Activated CD8-positive, alpha-beta T cell treated with anti-CD3 and anti-CD28 coated beads for 36 hours (primary cell): Measurements from ENCODE around the gene CELF4. TPM values are rescaled to one million over a fixed set of nuclear protein-coding genes. Genes with fewer than 3 reads are reported as not detected.

Experiments
- ATAC-seq: fragments of 200-7000 bp; cut with Tn5 transposase; one replicate; pipeline ENCODE4 v1.10.0; 2021; ENCODE audit warnings: mild to moderate bottlenecking, moderate library complexity
- CTCF ChIA-PET: fragments of 350-600 bp; sonication (Branson Sonifier 250); formaldehyde crosslinking; loops from one replicate; lab custom pipeline; 2021; ENCODE audit warnings: antibody characterized with exemption; lab: Charles Lee
- POLR2A ChIA-PET: fragments of 350-600 bp; sonication (Branson Sonifier 250); formaldehyde crosslinking; loops from one replicate; lab custom pipeline; 2021; ENCODE audit warnings: antibody characterized with exemption; lab: Charles Lee
- DNase-seq: peaks from one replicate; pipeline ENCODE4 v3.0.0-alpha.2; 2020
- H3K27ac Mint-ChIP-seq: one replicate; pipeline ENCODE4 v1.8.0; 2021; ENCODE audit warnings: mild to moderate bottlenecking, mixed read lengths
- H3K27me3 Mint-ChIP-seq: one replicate; pipeline ENCODE4 v1.8.0; 2021; ENCODE audit warnings: mixed read lengths
- H3K36me3 Mint-ChIP-seq: one replicate; pipeline ENCODE4 v1.8.0; 2021; ENCODE audit warnings: low read depth, mixed read lengths
- H3K4me1 Mint-ChIP-seq: one replicate; pipeline ENCODE4 v1.8.0; 2021; ENCODE audit warnings: low read depth, mixed read lengths
- H3K4me3 Mint-ChIP-seq: one replicate; pipeline ENCODE4 v1.8.0; 2021; ENCODE audit warnings: mild to moderate bottlenecking, moderate library complexity, mixed read lengths
- H3K9me3 Mint-ChIP-seq: one replicate; pipeline ENCODE4 v1.8.0; 2021; ENCODE audit warnings: mixed read lengths
- CTCF ChIP-seq: fragments of 200-600 bp; IDR thresholded peaks from one replicate; pipeline ENCODE4 v1.8.0; 2022; ENCODE audit warnings: antibody characterized with exemption, mild to moderate bottlenecking
- intact Hi-C: fragments of 100-400 bp; cut with micrococcal nuclease; formaldehyde crosslinking; loops from one replicate; pipeline ENCODE4 v1.10.0; 2022
- total RNA-seq, 2 experiments: library from RNA; stranded (reverse); gene quantifications; one replicate each; pipeline ENCODE4 v1.2.3, GENCODE V29; 2021

CELF4 gene
- total RNA-seq, 2 experiments from 2014 or later = not detected

- Mint-ChIP-seq H3K27ac (no peak overlapping the region), H3K27me3 (no peaks in the 10 kb centered on the region), H3K4me1 (no peaks in the 10 kb centered on the region), H3K9me3 (no peaks in the 10 kb centered on the region), H3K36me3 (no peaks in the 10 kb centered on the region), H3K4me3 (no peak overlapping the region)
- ChIA-PET POLR2A (no interaction called here), CTCF (no interaction called here)
- DNase-seq (no peak), ATAC-seq (no peak)
- TF ChIP-seq CTCF = no peak
- intact Hi-C loops = no loop called here
Observed at GRCh38 chr18:37456395-37456794, 109.2 kb downstream of the CELF4 start.

GRCh38 chr18:37453752-37454151 lies 111.8 kb downstream of the CELF4 start:
- H3K4me3 Mint-ChIP-seq = no peak overlapping the region
- H3K4me1 Mint-ChIP-seq = no peaks in the 10 kb centered on the region
- ChIA-PET POLR2A (no interaction called here), CTCF (interaction anchor here (1.2 kb wide), 1 partner anchor 19 kb away, joined by 3 read pairs; no protein-coding TSS in a partner anchor)
- DNase-seq (no peak), ATAC-seq (no peak)
- intact Hi-C loops = no loop called here
- H3K27me3 Mint-ChIP-seq = no peaks in the 10 kb centered on the region
- H3K27ac Mint-ChIP-seq = no peak overlapping the region
- no peaks in the 10 kb centered on the region for H3K9me3 Mint-ChIP-seq
- no peaks in the 10 kb centered on the region for H3K36me3 Mint-ChIP-seq
- no peak for TF ChIP-seq CTCF

DNA sequence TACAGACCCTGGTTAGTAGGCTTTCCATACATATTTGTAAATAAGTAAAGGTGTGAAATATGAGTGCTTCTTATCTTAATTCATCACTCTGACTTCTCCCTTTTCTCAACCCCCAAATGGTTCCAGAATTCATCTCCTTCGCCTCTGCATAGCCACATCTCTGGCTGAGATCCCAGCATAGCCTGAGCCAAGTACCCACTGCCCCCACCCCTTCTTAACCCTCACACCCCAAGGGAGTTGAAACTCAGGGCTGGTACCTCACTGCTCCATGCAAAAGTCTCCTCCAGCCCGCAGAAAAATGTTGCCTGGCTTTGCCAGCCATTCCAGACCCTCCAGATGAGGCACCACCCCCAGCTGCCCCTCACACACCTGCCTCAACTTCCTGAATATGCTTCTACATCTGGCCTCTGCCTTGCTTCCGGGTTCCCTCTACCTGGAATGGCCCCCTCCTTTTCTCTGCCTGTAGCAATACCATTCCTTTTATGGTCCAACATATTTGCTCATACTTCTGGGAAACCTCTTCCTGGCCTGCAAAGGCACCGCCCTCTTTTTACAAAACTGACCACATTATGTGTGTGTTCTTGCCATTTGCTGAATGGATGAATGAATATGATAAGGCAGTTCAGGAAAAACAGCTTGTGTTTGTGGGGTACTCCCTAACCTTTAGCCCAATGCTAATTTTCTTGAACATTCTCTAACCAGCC lies 112.8 kb downstream of the CELF4 start:
- intact Hi-C loops = no loop called here
- no peaks in the 10 kb centered on the region for H3K9me3 Mint-ChIP-seq
- H3K27ac Mint-ChIP-seq = no peak overlapping the region
- H3K4me1 Mint-ChIP-seq = no peaks in the 10 kb centered on the region
- no peak for DNase-seq
- no peak for ATAC-seq
- no peaks in the 10 kb centered on the region for H3K27me3 Mint-ChIP-seq
- ChIA-PET POLR2A (no interaction called here), CTCF (no interaction called here)
- no peak overlapping the region for H3K4me3 Mint-ChIP-seq
- TF ChIP-seq CTCF = no peak
- no peaks in the 10 kb centered on the region for H3K36me3 Mint-ChIP-seq

DNA sequence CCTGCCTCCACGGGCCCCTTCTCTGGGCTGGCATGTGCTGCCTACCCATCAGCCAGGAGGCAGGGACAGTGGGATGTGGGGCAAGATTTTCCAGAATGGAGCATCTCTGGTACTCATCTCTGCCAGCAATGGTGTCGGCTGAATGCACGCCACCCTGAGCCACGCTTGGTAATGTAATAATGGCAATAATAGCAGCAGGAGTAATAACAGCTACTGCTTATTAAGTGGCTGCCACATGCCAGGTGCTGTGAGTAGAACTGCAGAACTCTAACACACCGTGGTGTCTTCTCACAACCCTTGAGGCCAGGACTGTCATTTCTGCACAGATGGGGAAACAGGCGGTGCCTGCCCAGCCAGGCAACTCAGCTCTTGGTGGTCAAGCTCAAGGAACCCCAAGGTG lies 113.6 kb downstream of the CELF4 start:
- POLR2A ChIA-PET = no interaction called here
- H3K36me3 Mint-ChIP-seq = no peaks in the 10 kb centered on the region
- no peaks in the 10 kb centered on the region for H3K9me3 Mint-ChIP-seq
- TF ChIP-seq CTCF = no peak
- no peaks in the 10 kb centered on the region for H3K27me3 Mint-ChIP-seq
- intact Hi-C loops = no loop called here
- no peak overlapping the region for H3K4me3 Mint-ChIP-seq
- no peak overlapping the region for H3K27ac Mint-ChIP-seq
- no peaks in the 10 kb centered on the region for H3K4me1 Mint-ChIP-seq
- CTCF ChIA-PET = no interaction called here
- ATAC-seq (no peak), DNase-seq (no peak)

DNA sequence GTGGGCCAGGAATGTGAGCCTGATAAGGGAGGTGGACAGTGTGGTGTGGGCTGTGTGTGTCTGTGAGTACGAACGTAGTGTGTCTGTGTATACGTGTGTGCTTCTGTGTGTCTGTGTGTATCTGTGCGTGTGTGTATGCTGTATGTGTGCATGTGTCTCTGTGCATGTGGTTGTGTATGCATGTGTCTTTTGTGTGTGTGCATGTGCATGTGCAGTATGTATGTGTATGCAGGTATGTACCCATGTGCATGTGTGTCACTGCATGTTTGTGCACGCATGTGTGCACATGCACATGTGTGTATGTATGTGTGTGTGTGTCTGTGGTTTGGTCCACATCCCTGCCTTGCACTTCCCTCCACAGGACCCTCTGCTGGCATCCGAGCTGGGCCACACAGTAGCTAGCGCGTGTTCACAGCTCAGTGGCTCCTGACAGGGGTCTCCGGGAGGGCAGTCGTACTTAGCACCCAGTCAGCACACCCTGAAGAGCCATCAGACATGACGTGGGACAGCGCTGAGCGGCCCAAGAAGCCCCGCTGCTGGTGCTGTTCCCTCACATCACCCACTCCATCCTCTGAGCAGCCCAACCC lies 114.3 kb downstream of the CELF4 start:
- ATAC-seq = no peak
- ChIA-PET POLR2A (no interaction called here), CTCF (no interaction called here)
- Mint-ChIP-seq H3K4me1 (no peaks in the 10 kb centered on the region), H3K27me3 (no peaks in the 10 kb centered on the region), H3K27ac (no peak overlapping the region), H3K4me3 (no peak overlapping the region), H3K36me3 (no peaks in the 10 kb centered on the region), H3K9me3 (no peaks in the 10 kb centered on the region)
- DNase-seq = no peak
- no peak for TF ChIP-seq CTCF
- intact Hi-C loops = no loop called here
